ENCODE results near the gene TMEM129. TPM values are rescaled to one million over a fixed set of nuclear protein-coding genes. Genes with fewer than 3 reads are reported as not detected.

TMEM129 gene
- polyA plus RNA-seq, 3 donors, result 23.7 to 31.8 (median 30.3) TPM

GRCh38 chr4:1748465-1748995 lies 27.4 kb upstream of the TMEM129 start:
- H3K27ac ChIP-seq (ENCODE audit: low read depth, low read length), result no peak overlapping the region
- WGBS, 3 donors, result 3 to 10% (median 3%) methylated on average over 21 to 29 of the region's 29 CpGs

- WGBS, 3 donors, result 82 to 84% (median 82%) methylated on average over 14 to 16 of the region's 16 CpGs
- H3K27ac ChIP-seq (ENCODE audit: low read depth, low read length), result no peak overlapping the region
Observed at GRCh38 chr4:1747603-1747967, 26.5 kb upstream of the TMEM129 start.

DNA sequence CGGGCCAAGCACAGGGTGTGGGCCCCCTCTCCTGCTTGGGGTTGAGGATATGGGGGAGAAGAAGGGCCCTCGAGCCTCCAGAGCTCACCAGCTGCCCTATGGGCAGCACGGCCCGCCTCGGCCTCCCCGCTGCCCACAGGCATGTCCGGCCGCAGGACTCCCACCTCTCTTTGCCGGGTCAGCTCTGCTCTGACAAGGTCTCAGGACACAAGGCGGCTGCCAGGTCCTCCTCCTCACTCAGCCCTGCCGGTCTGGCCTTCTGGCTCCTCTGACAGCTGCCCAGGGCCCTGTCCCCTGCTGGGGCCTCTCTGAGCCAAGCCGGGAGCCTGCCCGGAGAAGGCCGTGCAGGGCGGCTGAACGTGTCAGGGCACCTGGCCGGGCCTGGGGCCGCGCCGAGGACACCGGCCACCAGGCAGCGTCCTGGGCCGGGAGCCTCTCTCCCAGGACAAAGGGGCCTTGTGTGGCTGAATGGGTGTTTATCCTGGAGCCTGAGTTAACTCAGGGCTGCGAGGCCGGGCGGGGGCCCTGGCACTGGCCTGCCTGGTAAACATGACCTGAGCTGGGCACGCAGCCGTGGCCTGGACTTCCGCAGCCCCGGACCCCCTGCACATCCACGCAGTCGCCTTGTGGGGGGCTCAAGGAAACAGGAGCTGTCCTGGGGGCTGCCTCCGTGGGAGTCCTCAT lies 25.9 kb upstream of the TMEM129 start:
- H3K27ac ChIP-seq (ENCODE audit: low read depth, low read length), result no peak overlapping the region
- WGBS, 3 donors, result 57 to 87% (median 83%) methylated on average over 30 to 33 of the region's 33 CpGs

DNA sequence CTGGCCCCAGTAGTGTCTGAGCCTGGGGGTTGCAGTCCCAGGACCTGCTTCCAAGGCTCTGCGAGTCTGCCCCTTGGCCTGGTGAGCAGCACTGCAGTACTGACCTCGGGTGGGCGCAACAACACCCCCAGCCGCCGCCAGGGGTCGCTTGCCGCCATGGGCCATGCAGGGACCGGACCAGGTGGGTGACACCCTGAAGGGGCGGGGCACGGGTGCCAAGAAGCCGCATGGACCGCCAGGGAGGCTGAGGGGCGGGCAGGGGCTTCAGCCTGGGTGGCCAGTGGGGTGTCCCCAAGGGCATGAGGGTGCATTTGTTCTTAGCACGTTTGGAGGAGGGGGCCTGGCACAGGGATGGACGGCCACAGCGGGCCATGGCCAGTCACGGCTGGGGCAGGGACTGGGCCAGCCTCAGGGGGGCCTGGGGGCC lies 25.2 kb upstream of the TMEM129 start:
- 12 to 22% (median 21%) methylated on average over 17 of the region's 17 CpGs for WGBS, 3 donors
- no peak overlapping the region for H3K27ac ChIP-seq (ENCODE audit: low read depth, low read length)

GRCh38 chr4:1745697-1746096 lies 24.6 kb upstream of the TMEM129 start:
- whole genome bisulfite sequencing, 3 donors, result 80 to 86% (median 86%) methylated on average over 12 of the region's 12 CpGs
- no peak overlapping the region for H3K27ac ChIP-seq (ENCODE audit: low read depth, low read length)

GRCh38 chr4:1745165-1745564 lies 24.0 kb upstream of the TMEM129 start:
- WGBS, 3 donors, result 91 to 93% (median 93%) methylated on average over 13 of the region's 13 CpGs
- H3K27ac ChIP-seq (ENCODE audit: low read depth, low read length), result no peak overlapping the region

GRCh38 chr4:1744552-1744951 lies 23.4 kb upstream of the TMEM129 start:
- 90 to 95% (median 92%) methylated on average over 14 of the region's 14 CpGs for WGBS, 3 donors
- H3K27ac ChIP-seq (ENCODE audit: low read depth, low read length), result no peak overlapping the region

GRCh38 chr4:1743975-1744374 lies 22.9 kb upstream of the TMEM129 start:
- WGBS, 3 donors, result 93 to 98% (median 95%) methylated on average over 5 to 6 of the region's 6 CpGs
- no peak overlapping the region for H3K27ac ChIP-seq (ENCODE audit: low read depth, low read length)

- H3K27ac ChIP-seq (ENCODE audit: low read depth, low read length), result no peak overlapping the region
- WGBS, 3 donors, result 75 to 96% (median 87%) methylated on average over 12 of the region's 12 CpGs
Observed at GRCh38 chr4:1743551-1743950, 22.4 kb upstream of the TMEM129 start.

GRCh38 chr4:1741208-1741607 lies 20.1 kb upstream of the TMEM129 start:
- H3K27ac ChIP-seq (ENCODE audit: low read depth, low read length), result no peak overlapping the region
- 92 to 98% (median 94%) methylated on average over 16 to 17 of the region's 17 CpGs for WGBS, 3 donors

- 89 to 95% (median 92%) methylated on average over 19 to 22 of the region's 22 CpGs for WGBS, 3 donors
- H3K27ac ChIP-seq (ENCODE audit: low read depth, low read length), result no peak overlapping the region
Observed at GRCh38 chr4:1740021-1740545, 19.0 kb upstream of the TMEM129 start.

DNA sequence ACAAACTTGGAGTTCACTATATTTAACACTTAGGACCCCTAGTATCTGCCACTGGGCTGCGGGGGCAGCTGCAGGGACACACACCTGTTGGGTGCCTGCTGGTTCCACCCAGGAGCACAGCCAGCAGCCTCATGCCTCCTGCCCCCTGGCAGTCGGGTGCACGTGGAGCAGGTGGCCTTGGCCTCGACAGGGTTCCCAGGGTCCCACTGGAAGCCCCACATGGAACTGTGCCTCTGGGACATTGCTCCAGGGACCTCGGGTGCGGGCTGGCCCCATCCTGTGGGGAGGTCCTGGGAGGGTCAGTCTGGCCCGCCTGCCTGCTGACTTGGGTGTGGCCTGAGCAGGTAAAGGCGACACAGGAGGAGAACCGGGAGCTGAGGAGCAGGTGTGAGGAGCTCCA lies 18.2 kb upstream of the TMEM129 start:
- 94 to 98% (median 98%) methylated on average over 9 of the region's 9 CpGs for WGBS, 3 donors
- H3K27ac ChIP-seq (ENCODE audit: low read depth, low read length), result no peak overlapping the region

- H3K27ac ChIP-seq (ENCODE audit: low read depth, low read length), result no peak overlapping the region
- WGBS, 3 donors, result 99% methylated on average over 4 of the region's 4 CpGs
Observed at GRCh38 chr4:1738410-1738809, 17.3 kb upstream of the TMEM129 start.

DNA sequence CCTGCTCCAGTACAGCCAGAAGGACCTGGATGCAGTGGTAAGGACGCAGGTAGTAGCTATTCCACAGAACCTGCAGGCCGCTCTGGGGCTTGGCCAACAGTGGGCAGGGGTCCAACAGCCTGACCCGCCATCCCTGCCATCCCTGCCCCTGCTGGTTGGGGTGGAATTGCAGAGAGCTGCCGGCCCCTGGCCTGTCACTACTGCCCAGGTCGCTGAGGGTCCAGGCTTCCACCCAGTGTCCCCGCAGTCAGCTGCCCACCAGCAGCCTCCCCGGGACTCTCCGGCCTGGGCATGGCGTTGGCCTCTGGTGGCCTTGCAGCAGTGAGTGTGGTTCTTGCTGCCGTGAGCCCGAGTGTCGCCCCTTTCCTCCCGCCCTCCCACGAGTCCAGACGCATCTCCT lies 16.5 kb upstream of the TMEM129 start:
- H3K27ac ChIP-seq (ENCODE audit: low read depth, low read length), result no peak overlapping the region
- WGBS, 3 donors, result 98% methylated on average over 15 of the region's 15 CpGs

DNA sequence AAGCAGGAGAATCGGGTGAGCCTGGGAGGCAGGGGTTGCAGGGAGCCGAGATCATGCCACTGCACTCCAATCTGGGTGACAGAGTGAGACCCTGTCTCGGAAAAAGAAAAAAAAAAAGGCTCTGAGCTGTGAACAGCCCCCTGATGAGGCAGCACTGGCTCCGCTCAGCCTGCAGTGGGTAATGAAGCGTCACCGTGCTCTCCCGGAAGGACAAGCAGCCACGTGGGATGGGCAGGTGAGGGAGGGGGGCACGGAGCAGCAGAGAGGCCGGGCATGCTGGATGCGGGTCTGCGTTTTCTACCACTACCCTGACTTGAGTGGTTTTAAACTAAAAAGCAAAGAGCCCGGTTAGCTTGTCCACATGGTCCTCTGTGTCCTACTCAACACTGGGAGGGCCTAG lies 15.7 kb upstream of the TMEM129 start:
- 93 to 97% (median 95%) methylated on average over 13 of the region's 13 CpGs for WGBS, 3 donors

GRCh38 chr4:1735215-1735614 lies 14.1 kb upstream of the TMEM129 start:
- 92 to 95% (median 93%) methylated on average over 20 of the region's 20 CpGs for WGBS, 3 donors
- H3K27ac ChIP-seq (ENCODE audit: low read depth, low read length), result no peak overlapping the region

More for the DNA sequence above, 15.7 kb upstream of the TMEM129 start:
- H3K27ac ChIP-seq (ENCODE audit: low read depth, low read length), result no peak overlapping the region

DNA sequence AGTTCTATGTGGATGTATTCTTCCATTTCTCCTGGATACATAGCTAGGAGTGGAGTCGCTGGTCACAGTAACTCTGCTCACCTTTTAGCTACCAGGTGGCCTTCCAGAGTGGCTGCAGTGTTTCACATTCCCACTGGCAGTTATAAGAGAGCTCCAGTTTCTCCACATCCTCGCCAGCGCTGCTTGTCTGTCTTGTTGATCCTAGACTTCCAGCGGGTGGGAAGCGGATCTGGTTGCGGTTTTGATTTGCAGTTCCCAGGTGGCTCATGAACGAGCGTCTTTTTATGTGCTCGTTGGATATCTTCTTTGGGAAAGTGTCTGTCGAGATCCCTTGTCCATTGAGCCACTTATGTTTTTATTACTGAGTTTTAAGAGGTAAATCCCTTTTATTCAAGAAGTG lies 11.8 kb upstream of the TMEM129 start:
- no peak overlapping the region for H3K27ac ChIP-seq (ENCODE audit: low read depth, low read length)
- whole genome bisulfite sequencing, 3 donors, result 95 to 97% (median 97%) methylated on average over 10 of the region's 10 CpGs

GRCh38 chr4:1731180-1731579 lies 10.1 kb upstream of the TMEM129 start:
- 93 to 94% (median 94%) methylated on average over 10 of the region's 10 CpGs for WGBS, 3 donors

DNA sequence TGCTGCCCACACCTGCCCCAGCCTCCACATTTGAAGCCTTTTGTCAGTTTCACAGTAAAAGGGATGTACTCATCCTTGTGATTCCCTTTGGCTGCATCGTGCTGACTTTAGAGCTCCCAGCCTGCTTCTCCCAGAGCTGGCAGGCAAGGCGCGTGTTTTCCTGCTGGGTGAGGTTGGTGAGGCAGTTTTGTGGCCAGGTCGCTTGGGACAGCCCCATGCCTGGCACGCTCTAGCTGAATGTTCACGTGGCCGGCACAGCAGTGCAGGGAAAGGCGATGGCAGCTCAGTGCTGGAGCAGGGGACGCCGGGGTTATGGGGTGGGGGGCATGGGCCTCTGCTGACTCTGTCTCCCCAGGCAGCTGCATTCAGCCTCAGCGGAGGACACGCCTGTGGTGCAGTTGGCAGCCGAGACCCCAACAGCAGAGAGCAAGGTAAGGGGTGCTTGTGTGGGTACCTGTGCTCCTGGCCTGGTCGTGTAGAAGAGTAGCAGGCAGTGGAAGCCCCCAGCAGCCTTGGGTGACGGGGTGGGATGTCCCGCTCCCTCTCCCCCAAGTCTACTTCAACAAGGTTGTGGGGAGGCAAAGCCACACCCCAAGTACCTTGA lies 9.5 kb upstream of the TMEM129 start:
- H3K27ac ChIP-seq (ENCODE audit: low read depth, low read length), result no peak overlapping the region
- WGBS, 3 donors, result 92 to 94% (median 94%) methylated on average over 16 of the region's 16 CpGs

More at GRCh38 chr4:1731180-1731579, 10.1 kb upstream of the TMEM129 start:
- no peak overlapping the region for H3K27ac ChIP-seq (ENCODE audit: low read depth, low read length)

All from adipose tissue (tissue), 3 donors.